ENCODE data around the gene ZNF718. TPM values are rescaled to one million over a fixed set of nuclear protein-coding genes. Genes with fewer than 3 reads are reported as not detected.
"Not testable (repeated sequence)": the region's sequence is repeated elsewhere in the genome, so short reads cannot be mapped to it uniquely, and the experiment has no call there.

ZNF718 gene
- total and polyA plus RNA-seq, 2 experiments from 2014 or later, result 9.7 to 35.1 TPM

DNA sequence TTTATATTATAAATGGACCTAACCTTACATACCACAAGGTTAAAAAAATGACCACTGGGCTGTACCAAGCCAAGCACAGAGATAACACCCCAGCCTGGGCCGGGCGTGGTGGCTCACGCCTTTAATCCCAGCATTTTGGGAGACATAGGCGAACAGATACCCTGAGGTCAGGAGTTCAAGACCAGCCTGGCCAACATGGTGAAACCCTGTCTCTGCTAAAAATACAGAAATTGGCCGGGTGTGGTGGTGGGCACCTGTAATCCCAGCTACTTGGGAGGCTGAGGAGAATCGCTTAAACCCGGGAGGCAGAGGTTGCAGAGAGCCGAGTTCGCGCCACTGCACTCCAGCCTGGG, 403 bp upstream of the ZNF718 start:
- peaks cover 14% of the 10 kb centered on the region for H3K36me3 ChIP-seq (ENCODE audit: insufficient read depth)
- not testable (repeated sequence) for H3K9me2 ChIP-seq (ENCODE audit: insufficient read depth); DNase-seq (ENCODE audit: low spot score); H3K27ac ChIP-seq (ENCODE audit: low read depth); H3K4me2 ChIP-seq; H3K27me3 ChIP-seq (ENCODE audit: insufficient read depth); ATAC-seq; H2AFZ ChIP-seq; H3F3A ChIP-seq (replicated peaks; ENCODE audit: low read depth); H3K4me1 ChIP-seq (ENCODE audit: insufficient read depth); H3K4me1 Mint-ChIP-seq
- H3K4me3 ChIP-seq, result peak overlapping the region; percentile 59
- Mint-ChIP-seq H3K9me3 (peaks cover 13% of the 10 kb centered on the region), H3K27ac (peak overlapping the region; percentile 100; the same call in 1 of the 2 replicates), H3K36me3 (ENCODE audit: low read depth) (peaks cover 43% of the 10 kb centered on the region), H3K27me3 (ENCODE audit: insufficient read depth, low read depth, poor library complexity) (peaks cover 15% of the 10 kb centered on the region), H3K4me3 (peak overlapping the region; percentile 99)
- H4K20me1 ChIP-seq (replicated peaks; ENCODE audit: insufficient read depth), result peaks cover 21% of the 10 kb centered on the region
- peak; percentile 37; the same call in 1 of the 2 replicates for TF ChIP-seq ZNF114 (CRISPR knock-in tag; IDR thresholded peaks at IDR 0.05)
- H3K79me2 ChIP-seq (replicated peaks; ENCODE audit: insufficient read depth), result peaks cover 43% of the 10 kb centered on the region

DNA sequence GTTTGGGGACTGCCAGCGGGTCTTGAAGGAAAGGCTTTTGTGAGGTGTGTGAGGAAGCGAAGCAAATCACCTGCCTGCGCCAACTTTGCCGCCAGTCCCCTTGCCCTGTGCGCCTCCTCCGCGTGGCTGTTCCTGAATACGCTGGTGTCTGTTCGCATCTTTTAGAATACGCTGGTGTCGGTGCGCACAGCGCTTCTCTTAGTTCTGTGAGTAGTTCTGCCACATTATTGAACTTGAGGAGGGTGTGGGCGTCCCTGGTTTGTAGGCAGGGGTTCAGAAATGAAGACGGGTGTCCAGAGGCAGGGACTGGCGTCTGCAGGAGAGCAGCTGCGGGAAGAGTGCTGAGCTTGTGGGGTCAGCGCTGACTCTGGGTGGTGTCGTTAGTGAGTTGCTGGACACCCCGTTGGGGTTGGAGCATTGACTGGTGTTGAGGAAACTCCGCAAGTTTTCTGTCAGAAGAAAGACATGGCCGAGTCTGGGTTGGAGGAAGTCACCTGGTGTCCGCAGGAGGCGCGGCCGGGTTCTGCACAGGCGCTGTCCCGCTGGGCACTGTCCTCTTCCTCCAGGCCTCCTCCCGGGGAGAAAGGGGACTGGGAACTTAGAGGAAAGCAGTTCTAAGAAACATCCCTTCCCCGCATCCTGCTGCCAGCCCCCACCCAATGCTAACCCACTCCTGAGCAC, 930 bp downstream of the ZNF718 start:
- peak; percentile 85 for DNase-seq (ENCODE audit: low spot score)
- Histone ChIP-seq H3K4me2 (peak overlapping the region; percentile 99), H2AFZ (peak overlapping the region; percentile 35), H3K4me1 (ENCODE audit: insufficient read depth) (peaks cover 10% of the 10 kb centered on the region), H3K79me2 (replicated peaks; ENCODE audit: insufficient read depth) (peaks cover 56% of the 10 kb centered on the region), H3K9me2 (ENCODE audit: insufficient read depth) (no peaks in the 10 kb centered on the region), H3K27me3 (ENCODE audit: insufficient read depth) (no peaks in the 10 kb centered on the region), H3K27ac (ENCODE audit: low read depth) (peak overlapping the region; percentile 90), H4K20me1 (replicated peaks; ENCODE audit: insufficient read depth) (peaks cover 17% of the 10 kb centered on the region), H3K36me3 (ENCODE audit: insufficient read depth) (peaks cover 14% of the 10 kb centered on the region), H3F3A (replicated peaks; ENCODE audit: low read depth) (no peaks in the 10 kb centered on the region), H3K4me3 (peak overlapping the region; percentile 59)
- Mint-ChIP-seq H3K36me3 (ENCODE audit: low read depth) (peaks cover 56% of the 10 kb centered on the region), H3K27me3 (ENCODE audit: insufficient read depth, low read depth, poor library complexity) (peaks cover 15% of the 10 kb centered on the region), H3K4me3 (peak overlapping the region; percentile 99), H3K4me1 (peaks cover 10% of the 10 kb centered on the region), H3K9me3 (peaks cover 13% of the 10 kb centered on the region), H3K27ac (peak overlapping the region; percentile 100)
- peak; percentile 60 for ATAC-seq
- no peak for TF ChIP-seq EZH2 (IDR thresholded peaks at IDR 0.05; ENCODE audit: low read depth, unreplicated experiment)
- TF ChIP-seq, protein P1, sequence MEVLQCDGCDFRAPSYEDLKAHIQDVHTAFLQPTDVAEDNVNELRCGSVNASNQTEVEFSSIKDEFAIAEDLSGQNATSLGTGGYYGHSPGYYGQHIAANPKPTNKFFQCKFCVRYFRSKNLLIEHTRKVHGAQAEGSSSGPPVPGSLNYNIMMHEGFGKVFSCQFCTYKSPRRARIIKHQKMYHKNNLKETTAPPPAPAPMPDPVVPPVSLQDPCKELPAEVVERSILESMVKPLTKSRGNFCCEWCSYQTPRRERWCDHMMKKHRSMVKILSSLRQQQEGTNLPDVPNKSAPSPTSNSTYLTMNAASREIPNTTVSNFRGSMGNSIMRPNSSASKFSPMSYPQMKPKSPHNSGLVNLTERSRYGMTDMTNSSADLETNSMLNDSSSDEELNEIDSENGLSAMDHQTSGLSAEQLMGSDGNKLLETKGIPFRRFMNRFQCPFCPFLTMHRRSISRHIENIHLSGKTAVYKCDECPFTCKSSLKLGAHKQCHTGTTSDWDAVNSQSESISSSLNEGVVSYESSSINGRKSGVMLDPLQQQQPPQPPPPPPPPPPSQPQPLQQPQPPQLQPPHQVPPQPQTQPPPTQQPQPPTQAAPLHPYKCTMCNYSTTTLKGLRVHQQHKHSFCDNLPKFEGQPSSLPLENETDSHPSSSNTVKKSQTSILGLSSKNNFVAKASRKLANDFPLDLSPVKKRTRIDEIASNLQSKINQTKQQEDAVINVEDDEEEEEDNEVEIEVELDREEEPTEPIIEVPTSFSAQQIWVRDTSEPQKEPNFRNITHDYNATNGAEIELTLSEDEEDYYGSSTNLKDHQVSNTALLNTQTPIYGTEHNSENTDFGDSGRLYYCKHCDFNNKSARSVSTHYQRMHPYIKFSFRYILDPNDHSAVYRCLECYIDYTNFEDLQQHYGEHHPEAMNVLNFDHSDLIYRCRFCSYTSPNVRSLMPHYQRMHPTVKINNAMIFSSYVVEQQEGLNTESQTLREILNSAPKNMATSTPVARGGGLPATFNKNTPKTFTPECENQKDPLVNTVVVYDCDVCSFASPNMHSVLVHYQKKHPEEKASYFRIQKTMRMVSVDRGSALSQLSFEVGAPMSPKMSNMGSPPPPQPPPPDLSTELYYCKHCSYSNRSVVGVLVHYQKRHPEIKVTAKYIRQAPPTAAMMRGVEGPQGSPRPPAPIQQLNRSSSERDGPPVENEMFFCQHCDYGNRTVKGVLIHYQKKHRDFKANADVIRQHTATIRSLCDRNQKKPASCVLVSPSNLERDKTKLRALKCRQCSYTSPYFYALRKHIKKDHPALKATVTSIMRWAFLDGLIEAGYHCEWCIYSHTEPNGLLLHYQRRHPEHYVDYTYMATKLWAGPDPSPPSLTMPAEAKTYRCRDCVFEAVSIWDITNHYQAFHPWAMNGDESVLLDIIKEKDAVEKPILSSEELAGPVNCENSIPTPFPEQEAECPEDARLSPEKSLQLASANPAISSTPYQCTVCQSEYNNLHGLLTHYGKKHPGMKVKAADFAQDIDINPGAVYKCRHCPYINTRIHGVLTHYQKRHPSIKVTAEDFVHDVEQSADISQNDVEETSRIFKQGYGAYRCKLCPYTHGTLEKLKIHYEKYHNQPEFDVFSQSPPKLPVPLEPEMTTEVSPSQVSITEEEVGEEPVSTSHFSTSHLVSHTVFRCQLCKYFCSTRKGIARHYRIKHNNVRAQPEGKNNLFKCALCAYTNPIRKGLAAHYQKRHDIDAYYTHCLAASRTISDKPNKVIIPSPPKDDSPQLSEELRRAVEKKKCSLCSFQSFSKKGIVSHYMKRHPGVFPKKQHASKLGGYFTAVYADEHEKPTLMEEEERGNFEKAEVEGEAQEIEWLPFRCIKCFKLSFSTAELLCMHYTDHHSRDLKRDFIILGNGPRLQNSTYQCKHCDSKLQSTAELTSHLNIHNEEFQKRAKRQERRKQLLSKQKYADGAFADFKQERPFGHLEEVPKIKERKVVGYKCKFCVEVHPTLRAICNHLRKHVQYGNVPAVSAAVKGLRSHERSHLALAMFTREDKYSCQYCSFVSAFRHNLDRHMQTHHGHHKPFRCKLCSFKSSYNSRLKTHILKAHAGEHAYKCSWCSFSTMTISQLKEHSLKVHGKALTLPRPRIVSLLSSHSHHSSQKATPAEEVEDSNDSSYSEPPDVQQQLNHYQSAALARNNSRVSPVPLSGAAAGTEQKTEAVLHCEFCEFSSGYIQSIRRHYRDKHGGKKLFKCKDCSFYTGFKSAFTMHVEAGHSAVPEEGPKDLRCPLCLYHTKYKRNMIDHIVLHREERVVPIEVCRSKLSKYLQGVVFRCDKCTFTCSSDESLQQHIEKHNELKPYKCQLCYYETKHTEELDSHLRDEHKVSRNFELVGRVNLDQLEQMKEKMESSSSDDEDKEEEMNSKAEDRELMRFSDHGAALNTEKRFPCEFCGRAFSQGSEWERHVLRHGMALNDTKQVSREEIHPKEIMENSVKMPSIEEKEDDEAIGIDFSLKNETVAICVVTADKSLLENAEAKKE (CRISPR knock-in tag; IDR thresholded peaks at IDR 0.05), result no peak
- no peak for TF ChIP-seq ZNF114 (CRISPR knock-in tag; IDR thresholded peaks at IDR 0.05)
- no peak for TF ChIP-seq CREB1 (CRISPR knock-in tag; IDR thresholded peaks at IDR 0.05; ENCODE audit: low read depth)
- TF ChIP-seq, protein P2, sequence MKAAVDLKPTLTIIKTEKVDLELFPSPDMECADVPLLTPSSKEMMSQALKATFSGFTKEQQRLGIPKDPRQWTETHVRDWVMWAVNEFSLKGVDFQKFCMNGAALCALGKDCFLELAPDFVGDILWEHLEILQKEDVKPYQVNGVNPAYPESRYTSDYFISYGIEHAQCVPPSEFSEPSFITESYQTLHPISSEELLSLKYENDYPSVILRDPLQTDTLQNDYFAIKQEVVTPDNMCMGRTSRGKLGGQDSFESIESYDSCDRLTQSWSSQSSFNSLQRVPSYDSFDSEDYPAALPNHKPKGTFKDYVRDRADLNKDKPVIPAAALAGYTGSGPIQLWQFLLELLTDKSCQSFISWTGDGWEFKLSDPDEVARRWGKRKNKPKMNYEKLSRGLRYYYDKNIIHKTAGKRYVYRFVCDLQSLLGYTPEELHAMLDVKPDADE (IDR thresholded peaks at IDR 0.05), result no peak
- no peak for TF ChIP-seq EZH2phosphoT487 (IDR thresholded peaks at IDR 0.05; ENCODE audit: unreplicated experiment)
- TF ChIP-seq, protein P3, sequence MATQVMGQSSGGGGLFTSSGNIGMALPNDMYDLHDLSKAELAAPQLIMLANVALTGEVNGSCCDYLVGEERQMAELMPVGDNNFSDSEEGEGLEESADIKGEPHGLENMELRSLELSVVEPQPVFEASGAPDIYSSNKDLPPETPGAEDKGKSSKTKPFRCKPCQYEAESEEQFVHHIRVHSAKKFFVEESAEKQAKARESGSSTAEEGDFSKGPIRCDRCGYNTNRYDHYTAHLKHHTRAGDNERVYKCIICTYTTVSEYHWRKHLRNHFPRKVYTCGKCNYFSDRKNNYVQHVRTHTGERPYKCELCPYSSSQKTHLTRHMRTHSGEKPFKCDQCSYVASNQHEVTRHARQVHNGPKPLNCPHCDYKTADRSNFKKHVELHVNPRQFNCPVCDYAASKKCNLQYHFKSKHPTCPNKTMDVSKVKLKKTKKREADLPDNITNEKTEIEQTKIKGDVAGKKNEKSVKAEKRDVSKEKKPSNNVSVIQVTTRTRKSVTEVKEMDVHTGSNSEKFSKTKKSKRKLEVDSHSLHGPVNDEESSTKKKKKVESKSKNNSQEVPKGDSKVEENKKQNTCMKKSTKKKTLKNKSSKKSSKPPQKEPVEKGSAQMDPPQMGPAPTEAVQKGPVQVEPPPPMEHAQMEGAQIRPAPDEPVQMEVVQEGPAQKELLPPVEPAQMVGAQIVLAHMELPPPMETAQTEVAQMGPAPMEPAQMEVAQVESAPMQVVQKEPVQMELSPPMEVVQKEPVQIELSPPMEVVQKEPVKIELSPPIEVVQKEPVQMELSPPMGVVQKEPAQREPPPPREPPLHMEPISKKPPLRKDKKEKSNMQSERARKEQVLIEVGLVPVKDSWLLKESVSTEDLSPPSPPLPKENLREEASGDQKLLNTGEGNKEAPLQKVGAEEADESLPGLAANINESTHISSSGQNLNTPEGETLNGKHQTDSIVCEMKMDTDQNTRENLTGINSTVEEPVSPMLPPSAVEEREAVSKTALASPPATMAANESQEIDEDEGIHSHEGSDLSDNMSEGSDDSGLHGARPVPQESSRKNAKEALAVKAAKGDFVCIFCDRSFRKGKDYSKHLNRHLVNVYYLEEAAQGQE (IDR thresholded peaks at IDR 0.05; ENCODE audit: unreplicated experiment), result no peak
- no peak for TF ChIP-seq STAT1 (IDR thresholded peaks at IDR 0.05; ENCODE audit: unreplicated experiment)
- TF ChIP-seq JUNB (IDR thresholded peaks at IDR 0.05; ENCODE audit: unreplicated experiment), result no peak
- TF ChIP-seq ZNF331 (CRISPR knock-in tag; IDR thresholded peaks at IDR 0.05; ENCODE audit: low read depth), result no peak
- no peak for TF ChIP-seq POLR2AphosphoS5 (IDR thresholded peaks at IDR 0.05; ENCODE audit: low read depth)

Measured in GM23338 (cell line).